Measurements from ENCODE around the gene SHROOM2. TPM values are rescaled to one million over a fixed set of nuclear protein-coding genes. Genes with fewer than 3 reads are reported as not detected.

Gene SHROOM2
- total RNA-seq, 1 experiment from 2014 or later, result 1.2 TPM

GRCh38 chrX:9988762-9989161 lies 202.5 kb downstream of the SHROOM2 start:
- no peak overlapping the region for H3K4me3 Mint-ChIP-seq (ENCODE audit: unreplicated experiment)
- peaks cover 11% of the 10 kb centered on the region for H3K27me3 Mint-ChIP-seq (ENCODE audit: insufficient read depth, unreplicated experiment)
- POLR2A ChIA-PET, result no interaction called here
- no TSS peak for BruUV-seq (replicated peaks)
- peak; percentile 70 for TF ChIP-seq CTCF (IDR thresholded peaks at IDR 0.05; ENCODE audit: unreplicated experiment)
- no peaks in the 10 kb centered on the region for H3K36me3 Mint-ChIP-seq (ENCODE audit: insufficient read depth, unreplicated experiment)
- no peaks in the 10 kb centered on the region for H3K4me1 Mint-ChIP-seq (ENCODE audit: insufficient read depth, unreplicated experiment)
- intact Hi-C loops (cut with micrococcal nuclease), result loop anchor here (1.0 to 10.0 kb wide), 7 partner anchors 103 to 1244 kb away; no protein-coding TSS in a partner anchor
- H3K9me3 Mint-ChIP-seq (ENCODE audit: unreplicated experiment), result no peaks in the 10 kb centered on the region
- DNase-seq (ENCODE audit: unreplicated experiment), result peak; percentile 54
- CTCF ChIA-PET, result interaction anchor here (0.6 to 4.0 kb wide), 28 partner anchors 9 to 1981 kb away, joined by 3 to 71 read pairs (median 4); no protein-coding TSS in a partner anchor
- H3K27ac Mint-ChIP-seq (ENCODE audit: low read depth, unreplicated experiment), result no peak overlapping the region

- Mint-ChIP-seq H3K4me1 (ENCODE audit: insufficient read depth, unreplicated experiment) (no peaks in the 10 kb centered on the region), H3K36me3 (ENCODE audit: insufficient read depth, unreplicated experiment) (no peaks in the 10 kb centered on the region), H3K27me3 (ENCODE audit: insufficient read depth, unreplicated experiment) (no peaks in the 10 kb centered on the region), H3K9me3 (ENCODE audit: unreplicated experiment) (no peaks in the 10 kb centered on the region), H3K27ac (ENCODE audit: low read depth, unreplicated experiment) (no peak overlapping the region), H3K4me3 (ENCODE audit: unreplicated experiment) (no peak overlapping the region)
- POLR2A ChIA-PET, result interaction anchor here (0.7 to 1.2 kb wide), 2 partner anchors 13 to 126 kb away, joined by 3 read pairs; no protein-coding TSS in a partner anchor
- CTCF ChIA-PET, result interaction anchor here (0.6 to 4.0 kb wide), 9 partner anchors 11 to 1818 kb away, joined by 3 to 54 read pairs (median 3); no protein-coding TSS in a partner anchor
- no peak for TF ChIP-seq CTCF (IDR thresholded peaks at IDR 0.05; ENCODE audit: unreplicated experiment)
- DNase-seq (ENCODE audit: unreplicated experiment), result no peak
- BruUV-seq (replicated peaks), result no TSS peak
- intact Hi-C loops (cut with micrococcal nuclease), result no loop called here
Observed at GRCh38 chrX:9992061-9992460, 205.8 kb downstream of the SHROOM2 start.

- DNase-seq (ENCODE audit: unreplicated experiment), result no peak
- TF ChIP-seq CTCF (IDR thresholded peaks at IDR 0.05; ENCODE audit: unreplicated experiment), result no peak
- POLR2A ChIA-PET, result interaction anchor here (0.7 kb wide), 1 partner anchor 125 kb away, joined by 3 read pairs; no protein-coding TSS in a partner anchor
- Mint-ChIP-seq H3K36me3 (ENCODE audit: insufficient read depth, unreplicated experiment) (no peaks in the 10 kb centered on the region), H3K4me3 (ENCODE audit: unreplicated experiment) (no peak overlapping the region), H3K27ac (ENCODE audit: low read depth, unreplicated experiment) (no peak overlapping the region), H3K27me3 (ENCODE audit: insufficient read depth, unreplicated experiment) (no peaks in the 10 kb centered on the region), H3K9me3 (ENCODE audit: unreplicated experiment) (no peaks in the 10 kb centered on the region), H3K4me1 (ENCODE audit: insufficient read depth, unreplicated experiment) (no peaks in the 10 kb centered on the region)
- CTCF ChIA-PET, result interaction anchor here (0.6 to 4.0 kb wide), 2 partner anchors 70 to 126 kb away, joined by 3 to 54 read pairs; no protein-coding TSS in a partner anchor
- intact Hi-C loops (cut with micrococcal nuclease), result no loop called here
- no TSS peak for BruUV-seq (replicated peaks)
Observed at GRCh38 chrX:9992724-9993123, 206.5 kb downstream of the SHROOM2 start.

- POLR2A ChIA-PET, result interaction anchor here (0.6 kb wide), 1 partner anchor 120 kb away, joined by 3 read pairs; no protein-coding TSS in a partner anchor
- BruUV-seq (replicated peaks), result no TSS peak
- TF ChIP-seq CTCF (IDR thresholded peaks at IDR 0.05; ENCODE audit: unreplicated experiment), result peak; percentile 96
- intact Hi-C loops (cut with micrococcal nuclease), result loop anchor here (1.0 kb wide), 1 partner anchor 123 kb away; no protein-coding TSS in a partner anchor
- Mint-ChIP-seq H3K27me3 (ENCODE audit: insufficient read depth, unreplicated experiment) (no peaks in the 10 kb centered on the region), H3K9me3 (ENCODE audit: unreplicated experiment) (no peaks in the 10 kb centered on the region), H3K4me1 (ENCODE audit: insufficient read depth, unreplicated experiment) (no peaks in the 10 kb centered on the region), H3K36me3 (ENCODE audit: insufficient read depth, unreplicated experiment) (no peaks in the 10 kb centered on the region), H3K4me3 (ENCODE audit: unreplicated experiment) (no peak overlapping the region), H3K27ac (ENCODE audit: low read depth, unreplicated experiment) (no peak overlapping the region)
- CTCF ChIA-PET, result interaction anchor here (0.6 to 8.9 kb wide), 28 partner anchors 9 to 1123 kb away, joined by 3 to 178 read pairs (median 4); no protein-coding TSS in a partner anchor
- peak; percentile 85 for DNase-seq (ENCODE audit: unreplicated experiment)
Observed at GRCh38 chrX:9995855-9996339, 209.7 kb downstream of the SHROOM2 start.

All from MCF 10A (cell line).